H9 (cell line): ENCODE measurements around the gene RFX1. TPM values are rescaled to one million over a fixed set of nuclear protein-coding genes. Genes with fewer than 3 reads are reported as not detected.
A peak's percentile ranks its signal among the peaks of the same experiment; 100 is the strongest.

Source experiments
- DNase-seq: peaks from one replicate; pipeline ENCODE4 v3.0.0-alpha.2; 2017
- H2AFZ ChIP-seq: one replicate; pipeline ENCODE4 v1.6.1; 2013; ENCODE audit warnings: mild to moderate bottlenecking, low read length, control low read depth, moderate library complexity
- H2AK5ac ChIP-seq: 2 replicates; pipeline ENCODE4 v1.6.1; 2013; ENCODE audit warnings: low read length, control low read depth, mixed read lengths; ENCODE audit not compliant: insufficient read length
- H2BK120ac ChIP-seq: one replicate; pipeline ENCODE4 v1.6.1; 2013; ENCODE audit warnings: low read depth, mild to moderate bottlenecking, low read length, control low read depth, inconsistent platforms; ENCODE audit not compliant: poor library complexity, severe bottlenecking
- H2BK12ac ChIP-seq: 2 replicates; pipeline ENCODE4 v1.6.1; 2013; ENCODE audit warnings: low read length, control low read depth, mixed read lengths, low read depth; ENCODE audit not compliant: insufficient read length
- H2BK15ac ChIP-seq: 2 replicates; pipeline ENCODE4 v1.6.1; 2013; ENCODE audit warnings: low read depth, low read length, control low read depth
- H2BK20ac ChIP-seq: one replicate; pipeline ENCODE4 v1.6.1; 2013; ENCODE audit warnings: low read depth, mild to moderate bottlenecking, low read length, control low read depth, inconsistent platforms; ENCODE audit not compliant: poor library complexity, severe bottlenecking
- H2BK5ac ChIP-seq: 2 replicates; pipeline ENCODE4 v1.6.1; 2013; ENCODE audit warnings: low read length, control low read depth, mixed read lengths; ENCODE audit not compliant: insufficient read length
- H3K14ac ChIP-seq: 2 replicates; pipeline ENCODE4 v1.6.1; 2013; ENCODE audit warnings: low read length, control low read depth; ENCODE audit not compliant: insufficient read depth
- H3K18ac ChIP-seq: 2 replicates; pipeline ENCODE4 v1.6.1; 2013; ENCODE audit warnings: low read depth, mild to moderate bottlenecking, mixed read lengths, low read length, control low read depth; ENCODE audit not compliant: insufficient read length
- H3K23ac ChIP-seq: 2 replicates; pipeline ENCODE4 v1.6.1; 2013; ENCODE audit warnings: low read length, control low read depth, mixed read lengths, low read depth; ENCODE audit not compliant: insufficient read length
- H3K23me2 ChIP-seq: 2 replicates; pipeline ENCODE4 v1.6.1; 2013; ENCODE audit warnings: low read depth, mild to moderate bottlenecking, mixed read lengths, low read length, control low read depth; ENCODE audit not compliant: insufficient read length, poor library complexity, severe bottlenecking
- H3K27ac ChIP-seq: 2 replicates; pipeline ENCODE4 v1.5.1; 2013; ENCODE audit warnings: low read length, control low read depth, mixed read lengths, low read depth; ENCODE audit not compliant: insufficient read length
- H3K27me3 ChIP-seq: 2 replicates; pipeline ENCODE4 v1.6.1; 2013; ENCODE audit warnings: low read length, control low read depth, inconsistent platforms; ENCODE audit not compliant: insufficient read depth
- H3K4ac ChIP-seq: 2 replicates; pipeline ENCODE4 v1.6.1; 2013; ENCODE audit warnings: low read depth, mild to moderate bottlenecking, control low read depth, inconsistent platforms, low read length, moderate library complexity
- H3K4me1 ChIP-seq: 2 replicates; pipeline ENCODE4 v1.6.1; 2013; ENCODE audit warnings: low read length, control low read depth, inconsistent platforms; ENCODE audit not compliant: insufficient read depth
- H3K4me2 ChIP-seq: 2 replicates; pipeline ENCODE4 v1.6.1; 2013; ENCODE audit warnings: low read length, control low read depth, mixed read lengths; ENCODE audit not compliant: insufficient read length, insufficient read depth
- H3K56ac ChIP-seq: 2 replicates; pipeline ENCODE4 v1.6.1; 2013; ENCODE audit warnings: low read depth, mild to moderate bottlenecking, mixed read lengths, low read length, control low read depth; ENCODE audit not compliant: insufficient read length
- H3K79me1 ChIP-seq: 2 replicates; pipeline ENCODE4 v1.6.1; 2013; ENCODE audit warnings: low read depth, mild to moderate bottlenecking, moderate library complexity, low read length, control low read depth, inconsistent platforms; ENCODE audit not compliant: insufficient read depth, poor library complexity, severe bottlenecking
- H3K79me2 ChIP-seq: 2 replicates; pipeline ENCODE4 v1.6.1; 2013; ENCODE audit warnings: low read length, control low read depth, inconsistent platforms; ENCODE audit not compliant: insufficient read depth
- H3K9ac ChIP-seq: 2 replicates; pipeline ENCODE4 v1.6.1; 2013; ENCODE audit warnings: low read length, control low read depth, mixed read lengths; ENCODE audit not compliant: insufficient read length; ENCODE audit errors: extremely low read depth
- H3K9me3 ChIP-seq: one replicate; pipeline ENCODE4 v1.6.1; 2013; ENCODE audit warnings: low read depth, low read length, inconsistent platforms; ENCODE audit not compliant: control insufficient read depth
- H3T11ph ChIP-seq: one replicate; pipeline ENCODE4 v1.6.1; 2013; ENCODE audit warnings: mild to moderate bottlenecking, low read length, control low read depth, inconsistent platforms
- H4K20me1 ChIP-seq: one replicate; pipeline ENCODE4 v1.6.1; 2013; ENCODE audit not compliant: control insufficient read depth, insufficient read length, insufficient read depth
- H4K5ac ChIP-seq: 2 replicates; pipeline ENCODE4 v1.6.1; 2013; ENCODE audit warnings: low read depth, mild to moderate bottlenecking, mixed read lengths, low read length, control low read depth; ENCODE audit not compliant: insufficient read length
- H4K8ac ChIP-seq: replicated peaks from 2 replicates; pipeline ENCODE4 v1.6.1; 2013; ENCODE audit warnings: low read length, control low read depth, mixed read lengths, low read depth; ENCODE audit not compliant: insufficient read length
- H4K91ac ChIP-seq: 2 replicates; pipeline ENCODE4 v1.6.1; 2013; ENCODE audit warnings: low read depth, mild to moderate bottlenecking, moderate library complexity, mixed read lengths, low read length, control low read depth; ENCODE audit not compliant: insufficient read length
- H3K27ac Mint-ChIP-seq, 3 experiments: 2 replicates in 2 of 3; 3 replicates in 1 of 3; pipeline ENCODE4 v1.8.0; 2020 to 2021; ENCODE audit warnings: mixed read lengths in 3 of 3, mild to moderate bottlenecking in 1 of 3, moderate library complexity in 1 of 3
- H3K27me3 Mint-ChIP-seq: 2 replicates; pipeline ENCODE4 v1.8.0; 2021; ENCODE audit warnings: low read depth, mild to moderate bottlenecking, moderate library complexity, mixed read lengths
- H3K36me3 Mint-ChIP-seq, 3 experiments: 2 replicates in 2 of 3; 3 replicates in 1 of 3; pipeline ENCODE4 v1.8.0; 2020 to 2021; ENCODE audit warnings: low read depth in 3 of 3, mixed read lengths in 3 of 3; ENCODE audit not compliant: insufficient read depth in 1 of 3
- H3K4me1 Mint-ChIP-seq, 2 experiments: 2 replicates each; pipeline ENCODE4 v1.8.0; 2020; ENCODE audit warnings: mixed read lengths in 2 of 2
- H3K4me3 Mint-ChIP-seq, 2 experiments: 2 replicates in 1 of 2; 3 replicates in 1 of 2; pipeline ENCODE4 v1.8.0; 2020 to 2021; ENCODE audit warnings: mild to moderate bottlenecking in 2 of 2, mixed read lengths in 2 of 2, moderate library complexity in 1 of 2
- H3K9me3 Mint-ChIP-seq, 2 experiments: 2 replicates in 1 of 2; 3 replicates in 1 of 2; pipeline ENCODE4 v1.8.0; 2020; ENCODE audit warnings: mild to moderate bottlenecking in 2 of 2, mixed read lengths in 2 of 2, moderate library complexity in 1 of 2
- WGBS: extraction: QIAGEN DNeasy Blood & Tissue Kit; methylation state at CpG from one replicate; pipeline ENCODE4 v1.1.7; 2013; ENCODE audit warnings: missing lambda C conversion rate, low lambda C conversion rate, mixed read lengths; ENCODE audit not compliant: insufficient read length; ENCODE audit errors: extremely low coverage; 5-methylcytosine and 5-hydroxymethylcytosine counted together
- total RNA-seq: library from RNA; stranded (reverse); gene quantifications from 2 replicates; pipeline ENCODE4 v1.2.1, GENCODE V29; 2021
- TF ChIP-seq, protein P1 (sequence below): fragments of 200-600 bp; sonication (generic); conservative IDR thresholded peaks from 3 replicates; pipeline ENCODE4 v1.8.0; 2021; ENCODE audit warnings: antibody characterized with exemption, mild to moderate bottlenecking

Gene RFX1
- total RNA-seq, 1 experiment from 2014 or later = 21.4 TPM

DNA sequence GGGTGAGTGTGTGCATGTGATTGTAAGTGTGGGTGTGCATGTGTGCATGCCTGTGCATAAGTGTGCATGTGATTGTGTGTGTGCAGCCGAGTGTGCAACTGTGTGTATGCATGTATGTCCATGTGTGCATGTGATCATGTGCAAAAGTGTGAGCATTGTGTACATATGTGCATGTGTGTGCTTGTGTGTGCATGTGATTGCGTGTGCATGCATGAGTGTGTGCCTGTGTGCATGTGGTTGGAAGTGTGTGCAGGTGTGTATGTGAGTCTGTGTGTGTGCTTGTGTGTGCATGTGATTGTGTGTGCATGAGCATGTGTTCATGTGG, 71.4 kb downstream of the RFX1 start:
- Histone ChIP-seq H3K18ac (no peak overlapping the region), H3T11ph (no peak overlapping the region), H2BK5ac (no peak overlapping the region), H3K9ac (no peak overlapping the region), H4K5ac (peak overlapping the region; percentile 11), H2AK5ac (no peak overlapping the region), H3K9me3 (no peaks in the 10 kb centered on the region), H2BK120ac (no peak overlapping the region), H2BK12ac (no peak overlapping the region), H2BK15ac (no peak overlapping the region), H3K4ac (no peak overlapping the region), H3K79me2 (no peaks in the 10 kb centered on the region), H4K20me1 (peaks cover 5% of the 10 kb centered on the region), H3K79me1 (no peaks in the 10 kb centered on the region), H4K91ac (no peak overlapping the region), H3K56ac (no peak overlapping the region), H3K23me2 (no peaks in the 10 kb centered on the region), H3K14ac (no peak overlapping the region), H3K27me3 (no peaks in the 10 kb centered on the region), H3K4me1 (peaks cover 3% of the 10 kb centered on the region; the same call in 1 of the 2 replicates), H3K23ac (no peak overlapping the region), H2AFZ (no peak overlapping the region), H2BK20ac (no peak overlapping the region), H4K8ac (no peak overlapping the region), H3K27ac (no peak overlapping the region), H3K4me2 (no peak overlapping the region)
- peaks cover 14 to 29% of the 10 kb centered on the region in 2 experiments for H3K4me1 Mint-ChIP-seq
- no peaks in the 10 kb centered on the region; a peak in 1 of 7 replicates for H3K36me3 Mint-ChIP-seq
- H3K27ac Mint-ChIP-seq = no peak overlapping the region
- H3K4me3 Mint-ChIP-seq = no peak overlapping the region
- TF ChIP-seq, protein P1, sequence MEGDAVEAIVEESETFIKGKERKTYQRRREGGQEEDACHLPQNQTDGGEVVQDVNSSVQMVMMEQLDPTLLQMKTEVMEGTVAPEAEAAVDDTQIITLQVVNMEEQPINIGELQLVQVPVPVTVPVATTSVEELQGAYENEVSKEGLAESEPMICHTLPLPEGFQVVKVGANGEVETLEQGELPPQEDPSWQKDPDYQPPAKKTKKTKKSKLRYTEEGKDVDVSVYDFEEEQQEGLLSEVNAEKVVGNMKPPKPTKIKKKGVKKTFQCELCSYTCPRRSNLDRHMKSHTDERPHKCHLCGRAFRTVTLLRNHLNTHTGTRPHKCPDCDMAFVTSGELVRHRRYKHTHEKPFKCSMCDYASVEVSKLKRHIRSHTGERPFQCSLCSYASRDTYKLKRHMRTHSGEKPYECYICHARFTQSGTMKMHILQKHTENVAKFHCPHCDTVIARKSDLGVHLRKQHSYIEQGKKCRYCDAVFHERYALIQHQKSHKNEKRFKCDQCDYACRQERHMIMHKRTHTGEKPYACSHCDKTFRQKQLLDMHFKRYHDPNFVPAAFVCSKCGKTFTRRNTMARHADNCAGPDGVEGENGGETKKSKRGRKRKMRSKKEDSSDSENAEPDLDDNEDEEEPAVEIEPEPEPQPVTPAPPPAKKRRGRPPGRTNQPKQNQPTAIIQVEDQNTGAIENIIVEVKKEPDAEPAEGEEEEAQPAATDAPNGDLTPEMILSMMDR = no peak
- H3K9me3 Mint-ChIP-seq = no peaks in the 10 kb centered on the region
- WGBS = no CpG with 5 or more reads among the region's 2 CpGs
- DNase-seq = no peak
- no peaks in the 10 kb centered on the region; the same call in 1 of the 2 replicates for H3K27me3 Mint-ChIP-seq
